Ectodermal cell (in vitro differentiated cells): ENCODE results near the gene PDCD11. TPM values are rescaled to one million over a fixed set of nuclear protein-coding genes. Genes with fewer than 3 reads are reported as not detected.
"Not testable (repeated sequence)": the region's sequence is repeated elsewhere in the genome, so short reads cannot be mapped to it uniquely, and the experiment has no call there.

Experiments used
- H3K27ac ChIP-seq: 2 replicates; pipeline ENCODE4 v1.7.0; 2013; ENCODE audit warnings: mild to moderate bottlenecking, low read depth, low read length; ENCODE audit not compliant: insufficient read depth, poor library complexity, severe bottlenecking
- H3K27me3 ChIP-seq: 2 replicates; pipeline ENCODE4 v1.7.0; 2013; ENCODE audit warnings: mild to moderate bottlenecking, low read length; ENCODE audit not compliant: insufficient read depth, control insufficient read depth, poor library complexity, severe bottlenecking
- H3K36me3 ChIP-seq: one replicate; pipeline ENCODE4 v1.7.0; 2013; ENCODE audit warnings: low read length; ENCODE audit not compliant: control insufficient read depth, insufficient read depth
- H3K4me1 ChIP-seq: one replicate; pipeline ENCODE4 v1.7.0; 2013; ENCODE audit warnings: low read length; ENCODE audit not compliant: control insufficient read depth, insufficient read depth
- H3K4me3 ChIP-seq: 2 replicates; pipeline ENCODE4 v1.7.0; 2013; ENCODE audit warnings: low read depth, low read length, control low read depth; ENCODE audit not compliant: insufficient read depth
- H3K9me3 ChIP-seq: 2 replicates; pipeline ENCODE4 v1.7.0; 2013; ENCODE audit warnings: mild to moderate bottlenecking, low read length, moderate library complexity; ENCODE audit not compliant: control insufficient read depth
- WGBS, 2 experiments: methylation state at CpG; one replicate each; pipeline ENCODE4 v1.1.7; 2013; ENCODE audit warnings: missing lambda C conversion rate in 2 of 2; 5-methylcytosine and 5-hydroxymethylcytosine counted together
- polyA plus RNA-seq, 4 experiments: library from polyadenylated mRNA; stranded (reverse); fragments of 50-300 nt; gene quantifications; one replicate each; pipeline ENCODE4 v1.2.3, GENCODE V29; 2013

Gene PDCD11
- polyA plus RNA-seq (2013, experiment 1 of 4) = 52.5 TPM
- 58.6 TPM for polyA plus RNA-seq (2013, experiment 2 of 4)
- 35.2 TPM for polyA plus RNA-seq (2013, experiment 3 of 4)
- polyA plus RNA-seq (2013, experiment 4 of 4) = 37.3 TPM

GRCh38 chr10:103396067-103396788, at the start of gene PDCD11, which contains the start of gene ATP5MK:
PDCD11 (plus strand) TSS chr10:103396626; CDS start chr10:103398427, 1,801 bp downstream.
ATP5MK (minus strand) TSS chr10:103396475; CDS start chr10:103392457, 4,018 bp downstream.
- Histone ChIP-seq H3K4me1 (peaks cover 10% of the 10 kb centered on the region), H3K4me3 (peak within 1 kb of the TSS; percentile 86), H3K27me3 (no peaks in the 10 kb centered on the region), H3K27ac (peak within 1 kb of the TSS; percentile 47), H3K9me3 (no peaks in the 10 kb centered on the region), H3K36me3 (peaks cover 22% of the 10 kb centered on the region)
- 0% methylated on average over 56 of the region's 56 CpGs for WGBS, 2 experiments

GRCh38 chr10:103350175-103350516, 46.3 kb upstream of the PDCD11 start:
- 56% methylated on average over 16 of the region's 16 CpGs for WGBS, 2 experiments
- H3K27ac ChIP-seq = no peak overlapping the region

GRCh38 chr10:103350517-103351260, 45.7 kb upstream of the PDCD11 start, which contains the start of gene PCGF6:
PCGF6 (minus strand) TSS chr10:103351140; CDS start chr10:103351066, 74 bp downstream.
- peak within 1 kb of the TSS; percentile 81 for H3K27ac ChIP-seq
- H3K4me1 ChIP-seq = no peaks in the 10 kb centered on the region
- H3K36me3 ChIP-seq = peaks cover 3% of the 10 kb centered on the region
- peak within 1 kb of the TSS; percentile 57 for H3K4me3 ChIP-seq
- H3K27me3 ChIP-seq = no peaks in the 10 kb centered on the region
- WGBS, 2 experiments = 0 to 1% methylated on average over 82 of the region's 82 CpGs
- H3K9me3 ChIP-seq = no peaks in the 10 kb centered on the region

More at GRCh38 chr10:103350175-103350516, 46.3 kb upstream of the PDCD11 start:
- Histone ChIP-seq H3K9me3 (no peaks in the 10 kb centered on the region), H3K4me3 (peak overlapping the region; percentile 57), H3K27me3 (no peaks in the 10 kb centered on the region), H3K4me1 (no peaks in the 10 kb centered on the region), H3K36me3 (peaks cover 8% of the 10 kb centered on the region)

- Histone ChIP-seq H3K4me1 (no peaks in the 10 kb centered on the region), H3K27ac (no peak overlapping the region), H3K9me3 (no peaks in the 10 kb centered on the region), H3K36me3 (peaks cover 1% of the 10 kb centered on the region), H3K27me3 (no peaks in the 10 kb centered on the region), H3K4me3 (no peak overlapping the region)
- WGBS, 2 experiments = 64 to 77% methylated on average over 2 of the region's 2 CpGs
These were observed 43.1 kb upstream of the PDCD11 start for GRCh38 chr10:103353281-103353680.

- not testable (repeated sequence) for H3K9me3 ChIP-seq, H3K27ac ChIP-seq, H3K36me3 ChIP-seq, H3K27me3 ChIP-seq, H3K4me3 ChIP-seq, H3K4me1 ChIP-seq
- WGBS, 2 experiments = 87 to 89% methylated on average over 4 of the region's 4 CpGs
These were observed 41.9 kb upstream of the PDCD11 start for GRCh38 chr10:103354567-103354966.

- H3K9me3 ChIP-seq = no peaks in the 10 kb centered on the region
- no peaks in the 10 kb centered on the region for H3K36me3 ChIP-seq
- no peak overlapping the region for H3K27ac ChIP-seq
- H3K4me1 ChIP-seq = no peaks in the 10 kb centered on the region
- 90 to 96% methylated on average over 5 of the region's 5 CpGs for WGBS, 2 experiments
- H3K27me3 ChIP-seq = no peaks in the 10 kb centered on the region
- no peak overlapping the region for H3K4me3 ChIP-seq
These were observed 40.4 kb upstream of the PDCD11 start for GRCh38 chr10:103355906-103356599.

- H3K4me1 ChIP-seq, H3K36me3 ChIP-seq, H3K9me3 ChIP-seq, H3K27ac ChIP-seq, H3K27me3 ChIP-seq, H3K4me3 ChIP-seq: not testable (repeated sequence)
- WGBS, 2 experiments = 96 to 99% methylated on average over 3 of the region's 4 CpGs
These were observed 36.9 kb upstream of the PDCD11 start for GRCh38 chr10:103359493-103359892.

- not testable (repeated sequence) for H3K27ac ChIP-seq, H3K4me1 ChIP-seq, H3K9me3 ChIP-seq, H3K27me3 ChIP-seq, H3K36me3 ChIP-seq, H3K4me3 ChIP-seq
- WGBS, 2 experiments = 90 to 96% methylated on average over 9 of the region's 9 CpGs
These were observed 35.6 kb upstream of the PDCD11 start for GRCh38 chr10:103360791-103361190.

GRCh38 chr10:103367379-103367781, 29.0 kb upstream of the PDCD11 start:
- Histone ChIP-seq H3K36me3 (no peaks in the 10 kb centered on the region), H3K4me3 (peak overlapping the region; percentile 83), H3K27ac (no peak overlapping the region), H3K4me1 (peaks cover 3% of the 10 kb centered on the region), H3K27me3 (no peaks in the 10 kb centered on the region), H3K9me3 (no peaks in the 10 kb centered on the region)
- WGBS, 2 experiments = 81 to 86% methylated on average over 8 to 9 of the region's 10 CpGs
